ENCODE data around the gene YIPF5.

The YIPF5 gene

DNA sequence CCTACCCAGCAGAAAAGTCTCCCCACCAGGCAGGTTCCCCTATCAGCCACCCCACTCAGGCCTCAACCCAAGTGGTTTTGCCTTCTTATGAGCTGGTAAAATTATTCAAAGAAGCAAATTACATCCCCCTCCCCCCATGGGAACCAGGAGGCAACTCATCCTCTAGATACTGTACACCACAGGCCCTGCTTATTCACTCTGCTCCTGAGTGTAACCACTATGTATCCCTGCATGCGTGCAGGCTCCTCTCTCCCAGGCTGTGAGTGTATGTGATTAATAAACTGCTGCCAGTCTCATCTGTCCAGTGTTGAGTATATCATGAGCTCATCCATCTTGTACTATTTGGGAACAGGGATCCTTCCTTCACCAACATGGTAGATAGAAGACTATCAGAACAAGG, 8.8 kb upstream of the YIPF5 start:
- no peaks in the 10 kb centered on the region for H3K4me1 ChIP-seq (ENCODE audit: control insufficient read depth, insufficient read depth, low read length)
- no peaks in the 10 kb centered on the region for H3K36me3 ChIP-seq (ENCODE audit: control insufficient read depth, insufficient read depth, low read length)
- H3K4me3 ChIP-seq (ENCODE audit: low read depth, low read length), result no peak overlapping the region
- H3K9me3 ChIP-seq (ENCODE audit: control insufficient read depth, insufficient read depth, low read length), result no peaks in the 10 kb centered on the region
- no peaks in the 10 kb centered on the region for H3K27me3 ChIP-seq (ENCODE audit: control insufficient read depth, insufficient read depth, low read length)
- no peak overlapping the region for H3K27ac ChIP-seq (ENCODE audit: low read depth, low read length)
- H3K9ac ChIP-seq (ENCODE audit: low read depth, low read length), result no peak overlapping the region

DNA sequence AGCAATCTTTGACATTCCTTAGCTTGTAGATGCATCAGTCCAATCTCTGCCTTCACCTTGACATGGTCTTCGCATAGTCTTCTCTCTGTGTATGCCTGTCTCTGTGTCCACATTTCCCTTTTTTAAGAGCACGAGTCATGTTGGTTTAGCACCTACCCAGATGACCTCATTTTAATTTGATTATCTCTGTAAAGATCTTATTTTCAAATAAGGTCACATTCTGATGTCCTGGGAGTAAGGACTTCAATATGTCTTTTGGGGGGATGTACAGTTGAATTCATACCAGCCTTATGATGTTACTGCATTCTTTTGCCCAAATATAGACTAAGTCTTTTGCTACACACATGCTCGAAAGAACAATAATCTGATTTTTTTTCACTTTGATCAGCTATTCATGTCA, 7.1 kb upstream of the YIPF5 start:
- Histone ChIP-seq H3K27me3 (ENCODE audit: control insufficient read depth, insufficient read depth, low read length) (no peaks in the 10 kb centered on the region), H3K27ac (ENCODE audit: low read depth, low read length) (no peak overlapping the region), H3K9me3 (ENCODE audit: control insufficient read depth, insufficient read depth, low read length) (no peaks in the 10 kb centered on the region), H3K36me3 (ENCODE audit: control insufficient read depth, insufficient read depth, low read length) (no peaks in the 10 kb centered on the region), H3K4me3 (ENCODE audit: low read depth, low read length) (no peak overlapping the region), H3K4me1 (ENCODE audit: control insufficient read depth, insufficient read depth, low read length) (no peaks in the 10 kb centered on the region), H3K9ac (ENCODE audit: low read depth, low read length) (no peak overlapping the region)

DNA sequence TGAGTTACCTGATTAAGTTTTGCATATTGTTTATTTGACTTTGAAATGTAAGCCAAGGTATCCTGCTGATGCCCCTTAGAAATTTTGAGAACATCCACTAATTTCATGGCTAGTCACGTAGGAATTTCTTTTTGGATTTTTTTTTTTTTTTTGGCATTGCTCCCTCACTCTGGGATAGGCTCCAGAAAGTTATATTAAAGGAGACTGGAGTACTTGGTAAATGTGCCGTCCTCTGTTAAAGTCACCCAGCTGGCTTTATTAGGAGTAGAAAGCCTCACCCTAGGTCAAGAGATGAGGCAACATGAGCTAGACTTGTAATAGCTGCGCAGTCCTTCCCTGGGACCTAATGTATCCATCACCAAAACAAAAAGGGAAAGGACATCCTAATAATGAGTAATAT, 3.3 kb upstream of the YIPF5 start:
- Histone ChIP-seq H3K4me1 (ENCODE audit: control insufficient read depth, insufficient read depth, low read length) (peaks cover 3% of the 10 kb centered on the region), H3K27ac (ENCODE audit: low read depth, low read length) (no peak overlapping the region), H3K36me3 (ENCODE audit: control insufficient read depth, insufficient read depth, low read length) (peaks cover 4% of the 10 kb centered on the region), H3K4me3 (ENCODE audit: low read depth, low read length) (no peak overlapping the region), H3K27me3 (ENCODE audit: control insufficient read depth, insufficient read depth, low read length) (no peaks in the 10 kb centered on the region), H3K9me3 (ENCODE audit: control insufficient read depth, insufficient read depth, low read length) (no peaks in the 10 kb centered on the region), H3K9ac (ENCODE audit: low read depth, low read length) (no peak overlapping the region)

DNA sequence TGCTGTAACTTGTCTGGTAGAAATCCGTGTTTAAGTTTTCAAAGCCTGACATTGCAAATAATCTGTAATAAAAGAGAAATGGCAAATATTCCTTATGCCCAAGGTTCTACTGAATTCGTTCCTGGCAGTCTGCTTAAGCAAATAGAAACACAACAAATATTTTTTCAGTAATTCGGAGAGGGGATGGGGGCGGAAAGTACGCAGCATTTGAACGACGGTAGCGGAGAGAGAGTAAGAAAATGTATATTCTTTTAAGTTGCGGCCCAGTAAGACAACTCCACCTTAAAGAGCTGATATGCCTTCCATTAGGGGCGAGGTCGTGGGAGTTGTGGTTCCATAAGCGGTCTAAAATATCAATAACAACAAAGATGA, 569 bp downstream of the YIPF5 start:
- Histone ChIP-seq H3K36me3 (ENCODE audit: control insufficient read depth, insufficient read depth, low read length) (peaks cover 41% of the 10 kb centered on the region), H3K4me3 (ENCODE audit: low read depth, low read length) (peak overlapping the region; percentile 98), H3K9ac (ENCODE audit: low read depth, low read length) (peak overlapping the region; percentile 85), H3K9me3 (ENCODE audit: control insufficient read depth, insufficient read depth, low read length) (no peaks in the 10 kb centered on the region), H3K27ac (ENCODE audit: low read depth, low read length) (peak overlapping the region; percentile 84), H3K27me3 (ENCODE audit: control insufficient read depth, insufficient read depth, low read length) (no peaks in the 10 kb centered on the region), H3K4me1 (ENCODE audit: control insufficient read depth, insufficient read depth, low read length) (peaks cover 3% of the 10 kb centered on the region)

DNA sequence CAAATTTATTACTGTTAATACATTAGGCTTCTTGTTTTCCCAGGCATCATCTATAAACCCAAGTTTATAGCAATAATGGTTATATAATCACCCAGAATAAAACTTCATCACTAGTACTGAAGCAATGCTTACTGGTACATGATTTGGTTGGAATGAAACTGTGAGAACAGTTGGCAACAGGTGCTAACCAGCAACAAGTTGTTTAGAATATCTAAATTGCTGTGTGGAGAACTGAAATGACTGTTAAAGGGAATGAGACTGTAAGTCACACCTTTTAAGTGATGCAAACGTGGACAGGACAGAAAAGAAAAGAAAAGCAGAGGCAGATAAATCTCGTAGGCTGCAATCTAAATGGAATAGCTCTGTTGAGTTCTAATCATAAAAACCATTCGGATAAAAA, 2.5 kb downstream of the YIPF5 start:
- no peaks in the 10 kb centered on the region for H3K27me3 ChIP-seq (ENCODE audit: control insufficient read depth, insufficient read depth, low read length)
- no peak overlapping the region for H3K4me3 ChIP-seq (ENCODE audit: low read depth, low read length)
- H3K27ac ChIP-seq (ENCODE audit: low read depth, low read length), result no peak overlapping the region
- H3K4me1 ChIP-seq (ENCODE audit: control insufficient read depth, insufficient read depth, low read length), result peaks cover 3% of the 10 kb centered on the region
- H3K36me3 ChIP-seq (ENCODE audit: control insufficient read depth, insufficient read depth, low read length), result peaks cover 60% of the 10 kb centered on the region
- H3K9me3 ChIP-seq (ENCODE audit: control insufficient read depth, insufficient read depth, low read length), result no peaks in the 10 kb centered on the region
- no peak overlapping the region for H3K9ac ChIP-seq (ENCODE audit: low read depth, low read length)

DNA sequence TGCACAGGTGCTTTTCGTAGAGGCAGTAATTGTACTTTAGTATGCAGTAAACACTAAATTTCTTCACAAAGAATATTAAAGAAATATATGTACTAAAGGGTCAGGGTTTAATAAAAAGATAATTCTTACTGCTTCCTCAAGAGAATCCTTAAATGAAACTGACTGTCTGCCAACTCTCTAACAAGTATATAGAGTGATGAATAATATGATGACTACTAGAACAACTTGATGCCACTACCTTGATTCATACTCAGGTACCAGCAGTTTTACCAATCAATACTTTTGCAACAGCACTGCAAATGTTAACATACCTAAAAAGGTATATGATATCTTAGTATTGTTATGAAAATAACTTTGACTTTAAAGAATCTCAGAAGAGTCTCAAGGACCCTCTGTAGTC, 3.8 kb downstream of the YIPF5 start:
- no peak overlapping the region for H3K27ac ChIP-seq (ENCODE audit: low read depth, low read length)
- H3K4me3 ChIP-seq (ENCODE audit: low read depth, low read length), result no peak overlapping the region
- H3K9ac ChIP-seq (ENCODE audit: low read depth, low read length), result no peak overlapping the region
- H3K9me3 ChIP-seq (ENCODE audit: control insufficient read depth, insufficient read depth, low read length), result no peaks in the 10 kb centered on the region
- peaks cover 3% of the 10 kb centered on the region for H3K4me1 ChIP-seq (ENCODE audit: control insufficient read depth, insufficient read depth, low read length)
- peaks cover 73% of the 10 kb centered on the region for H3K36me3 ChIP-seq (ENCODE audit: control insufficient read depth, insufficient read depth, low read length)
- H3K27me3 ChIP-seq (ENCODE audit: control insufficient read depth, insufficient read depth, low read length), result no peaks in the 10 kb centered on the region

DNA sequence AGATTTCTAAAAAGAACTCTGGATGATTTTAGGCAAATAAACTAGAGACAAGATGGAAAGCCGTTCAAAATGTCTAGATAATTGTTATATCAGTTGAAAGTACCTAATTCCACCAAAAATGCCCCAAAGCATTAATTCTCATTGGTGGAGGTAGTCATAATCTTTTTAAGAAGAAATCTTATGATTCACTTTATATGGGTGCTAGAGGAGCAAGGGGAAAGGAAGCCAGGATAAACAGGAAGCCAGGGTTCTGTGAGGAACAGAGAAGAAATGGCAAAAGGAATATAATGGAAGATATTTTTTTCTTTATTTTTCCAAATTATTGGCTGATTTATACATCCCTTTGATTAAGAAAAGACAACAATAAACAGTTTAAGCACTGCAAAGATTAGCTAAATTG, 7.8 kb downstream of the YIPF5 start:
- Histone ChIP-seq H3K9me3 (ENCODE audit: control insufficient read depth, insufficient read depth, low read length) (no peaks in the 10 kb centered on the region), H3K36me3 (ENCODE audit: control insufficient read depth, insufficient read depth, low read length) (peaks cover 83% of the 10 kb centered on the region), H3K4me3 (ENCODE audit: low read depth, low read length) (no peak overlapping the region)

DNA sequence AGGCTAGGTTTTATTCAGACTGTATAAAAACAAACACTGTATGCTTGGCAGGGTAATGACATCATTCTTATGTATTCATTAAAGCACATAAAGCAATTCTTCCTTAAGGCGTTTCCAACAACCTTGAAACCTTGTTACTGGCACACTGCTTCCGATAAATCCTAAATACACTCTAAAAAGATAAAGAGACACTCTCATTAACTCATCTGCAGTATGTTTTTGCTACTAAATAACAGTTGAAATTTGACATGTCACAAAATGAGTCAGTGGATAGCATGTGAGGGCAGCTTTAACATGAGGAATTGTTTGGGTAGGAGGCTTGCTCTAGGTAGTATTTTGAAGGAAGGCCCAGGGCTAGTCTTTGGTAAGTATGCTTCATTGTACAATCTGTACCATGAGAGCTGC, 13.7 kb downstream of the YIPF5 start:
- H3K27me3 ChIP-seq (ENCODE audit: control insufficient read depth, insufficient read depth, low read length), result no peaks in the 10 kb centered on the region
- H3K9ac ChIP-seq (ENCODE audit: low read depth, low read length), result no peak overlapping the region
- H3K27ac ChIP-seq (ENCODE audit: low read depth, low read length), result no peak overlapping the region

More for the DNA sequence above, 7.8 kb downstream of the YIPF5 start:
- Histone ChIP-seq H3K4me1 (ENCODE audit: control insufficient read depth, insufficient read depth, low read length) (no peaks in the 10 kb centered on the region), H3K27me3 (ENCODE audit: control insufficient read depth, insufficient read depth, low read length) (no peaks in the 10 kb centered on the region), H3K9ac (ENCODE audit: low read depth, low read length) (no peak overlapping the region), H3K27ac (ENCODE audit: low read depth, low read length) (no peak overlapping the region)

DNA sequence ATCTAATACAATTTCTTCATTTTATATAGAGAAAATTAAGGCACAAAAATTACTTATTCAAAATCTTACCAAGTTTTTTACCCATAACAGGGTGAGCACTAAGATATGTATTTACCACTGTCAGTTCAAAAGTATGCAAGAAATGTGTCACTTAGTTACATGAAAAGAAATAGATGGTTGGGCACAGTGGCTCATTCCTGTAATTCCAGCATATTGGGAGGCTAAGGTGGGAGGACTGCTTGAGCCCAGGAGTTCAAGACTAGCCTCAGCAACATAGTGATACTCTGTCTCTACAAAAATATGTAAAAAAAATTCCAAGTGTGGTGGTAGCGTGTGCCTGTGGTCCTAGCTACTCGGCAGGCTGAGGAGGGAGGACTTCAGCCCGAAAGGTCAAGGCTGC, 19.4 kb downstream of the YIPF5 start:
- no peak overlapping the region for H3K9ac ChIP-seq (ENCODE audit: low read depth, low read length)
- H3K4me1 ChIP-seq (ENCODE audit: control insufficient read depth, insufficient read depth, low read length), result no peaks in the 10 kb centered on the region
- no peak overlapping the region for H3K4me3 ChIP-seq (ENCODE audit: low read depth, low read length)
- H3K27me3 ChIP-seq (ENCODE audit: control insufficient read depth, insufficient read depth, low read length), result no peaks in the 10 kb centered on the region
- no peaks in the 10 kb centered on the region for H3K36me3 ChIP-seq (ENCODE audit: control insufficient read depth, insufficient read depth, low read length)
- no peak overlapping the region for H3K27ac ChIP-seq (ENCODE audit: low read depth, low read length)
- no peaks in the 10 kb centered on the region for H3K9me3 ChIP-seq (ENCODE audit: control insufficient read depth, insufficient read depth, low read length)

More for the DNA sequence above, 13.7 kb downstream of the YIPF5 start:
- Histone ChIP-seq H3K4me1 (ENCODE audit: control insufficient read depth, insufficient read depth, low read length) (no peaks in the 10 kb centered on the region), H3K9me3 (ENCODE audit: control insufficient read depth, insufficient read depth, low read length) (no peaks in the 10 kb centered on the region), H3K4me3 (ENCODE audit: low read depth, low read length) (no peak overlapping the region), H3K36me3 (ENCODE audit: control insufficient read depth, insufficient read depth, low read length) (peaks cover 27% of the 10 kb centered on the region)

DNA sequence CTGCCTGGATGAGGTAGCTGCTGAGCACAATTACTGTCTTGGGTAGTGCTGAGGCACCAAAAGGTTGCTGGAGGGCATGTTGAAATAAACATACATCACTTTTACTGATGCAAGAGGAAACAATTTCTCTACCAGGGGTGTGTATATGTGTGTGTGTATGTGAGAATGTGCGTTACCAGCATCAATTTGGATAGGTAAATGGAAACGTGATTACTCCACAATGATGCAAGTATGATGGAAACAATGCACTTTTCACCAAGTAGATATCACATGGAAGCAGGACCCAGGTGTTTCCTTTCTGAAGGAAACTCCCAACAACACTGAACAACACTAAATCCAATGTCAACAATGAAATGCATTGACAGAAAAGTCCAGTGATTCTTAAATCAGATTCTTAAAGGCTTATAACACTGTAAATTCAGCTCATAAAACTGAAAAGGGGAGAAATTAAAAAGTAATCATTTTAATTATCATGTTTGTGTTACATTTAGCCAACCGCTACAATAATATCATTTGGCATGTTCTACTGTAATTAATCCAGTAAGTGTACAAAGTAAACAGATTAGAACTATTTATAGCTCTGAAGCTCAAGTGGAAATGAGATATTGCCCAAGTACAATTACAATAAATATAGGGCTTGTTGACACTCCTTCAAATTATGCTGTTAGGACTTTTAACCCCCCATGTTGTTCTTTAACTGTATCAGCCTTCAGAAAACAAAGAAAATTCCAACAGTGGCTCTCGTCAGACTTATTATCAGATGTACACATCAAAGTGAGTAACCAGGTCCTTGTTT, 25.3 kb downstream of the YIPF5 start:
- Histone ChIP-seq H3K27ac (ENCODE audit: low read depth, low read length) (no peak overlapping the region), H3K4me1 (ENCODE audit: control insufficient read depth, insufficient read depth, low read length) (peaks cover 6% of the 10 kb centered on the region; the same call in 1 of the 2 replicates), H3K9ac (ENCODE audit: low read depth, low read length) (no peak overlapping the region), H3K36me3 (ENCODE audit: control insufficient read depth, insufficient read depth, low read length) (no peaks in the 10 kb centered on the region), H3K9me3 (ENCODE audit: control insufficient read depth, insufficient read depth, low read length) (no peaks in the 10 kb centered on the region), H3K4me3 (ENCODE audit: low read depth, low read length) (no peak overlapping the region), H3K27me3 (ENCODE audit: control insufficient read depth, insufficient read depth, low read length) (no peaks in the 10 kb centered on the region)

DNA sequence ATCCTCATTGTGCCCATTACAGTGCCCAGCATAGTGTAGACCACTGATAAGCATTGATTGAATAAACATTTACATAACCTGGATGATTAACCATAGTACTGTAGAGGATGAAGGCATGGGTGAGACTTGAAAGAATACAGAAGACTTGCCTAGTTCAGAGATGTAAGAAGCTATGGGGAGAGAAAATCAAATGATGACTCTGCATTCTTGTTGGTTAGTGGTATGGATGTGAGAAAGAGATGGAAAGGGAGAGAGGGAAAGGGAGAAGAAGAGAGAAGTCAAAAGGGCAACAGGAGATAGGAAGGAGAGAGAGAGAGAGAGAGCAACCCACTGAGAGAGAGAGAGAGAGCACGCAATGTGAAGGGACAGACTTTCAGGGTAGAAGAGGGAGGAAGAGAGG, 26.8 kb downstream of the YIPF5 start:
- no peaks in the 10 kb centered on the region for H3K27me3 ChIP-seq (ENCODE audit: control insufficient read depth, insufficient read depth, low read length)
- no peak overlapping the region for H3K27ac ChIP-seq (ENCODE audit: low read depth, low read length)
- peaks cover 6% of the 10 kb centered on the region; the same call in 1 of the 2 replicates for H3K4me1 ChIP-seq (ENCODE audit: control insufficient read depth, insufficient read depth, low read length)
- H3K9ac ChIP-seq (ENCODE audit: low read depth, low read length), result no peak overlapping the region
- H3K9me3 ChIP-seq (ENCODE audit: control insufficient read depth, insufficient read depth, low read length), result no peaks in the 10 kb centered on the region
- H3K4me3 ChIP-seq (ENCODE audit: low read depth, low read length), result no peak overlapping the region
- H3K36me3 ChIP-seq (ENCODE audit: control insufficient read depth, insufficient read depth, low read length), result no peaks in the 10 kb centered on the region

Measured in HUES48 (cell line).